GM23338 (cell line): ENCODE measurements around the gene LHB.
"Not testable (repeated sequence)": the region's sequence is repeated elsewhere in the genome, so short reads cannot be mapped to it uniquely, and the experiment has no call there.

Experiments
- CREB1 ChIP-seq: fragments of 250-450 bp; sonication (Bioruptor Pico); IDR thresholded peaks from 2 replicates; pipeline ENCODE4 v1.5.0; 2020; ENCODE audit warnings: low read depth, mild to moderate bottlenecking, moderate library complexity
- ETS1 ChIP-seq: IDR thresholded peaks from 2 replicates; pipeline ENCODE4 v1.6.1; 2016; ENCODE audit warnings: antibody characterized with exemption
- EZH2 ChIP-seq: fragments of 200-600 bp; sonication (generic); IDR thresholded peaks from one replicate; pipeline ENCODE4 v1.8.0; 2017; ENCODE audit warnings: antibody characterized with exemption, mild to moderate bottlenecking, low read depth; ENCODE audit not compliant: unreplicated experiment
- EZH2phosphoT487 ChIP-seq: fragments of 200-600 bp; sonication (generic); IDR thresholded peaks from one replicate; pipeline ENCODE4 v1.8.1; 2018; ENCODE audit warnings: antibody characterized with exemption; ENCODE audit not compliant: unreplicated experiment
- JUNB ChIP-seq: IDR thresholded peaks from one replicate; pipeline ENCODE4 v1.6.1; 2016; ENCODE audit warnings: antibody characterized with exemption; ENCODE audit not compliant: unreplicated experiment
- NANOG ChIP-seq: IDR thresholded peaks from 2 replicates; pipeline ENCODE4 v1.6.1; 2016; ENCODE audit warnings: antibody characterized with exemption, borderline replicate concordance
- POLR2AphosphoS5 ChIP-seq: IDR thresholded peaks from 2 replicates; pipeline ENCODE4 v1.6.1; 2016; ENCODE audit warnings: antibody characterized with exemption, low read depth
- STAT1 ChIP-seq: IDR thresholded peaks from one replicate; pipeline ENCODE4 v1.6.1; 2016; ENCODE audit warnings: antibody characterized with exemption; ENCODE audit not compliant: unreplicated experiment
- ZNF114 ChIP-seq: fragments of 250-450 bp; sonication (Bioruptor Pico); IDR thresholded peaks from 2 replicates; pipeline ENCODE4 v1.5.0; 2020; ENCODE audit warnings: mild to moderate bottlenecking, moderate library complexity
- TF ChIP-seq, protein P1 (sequence below), 2 experiments: fragments of 200-600 bp in 1 of 2; sonication (generic) in 1 of 2; conservative IDR thresholded peaks; 2 replicates each; pipeline versions ENCODE4 v1.5.1 to v1.6.1; 2016 to 2017; ENCODE audit warnings: antibody characterized with exemption in 2 of 2, low read depth in 2 of 2, mild to moderate bottlenecking in 2 of 2, moderate library complexity in 1 of 2
- TF ChIP-seq, protein P2 (sequence below): IDR thresholded peaks from one replicate; pipeline ENCODE4 v1.6.1; 2018; ENCODE audit warnings: antibody characterized with exemption; ENCODE audit not compliant: unreplicated experiment

- TF ChIP-seq POLR2AphosphoS5, EZH2, CREB1, JUNB, EZH2phosphoT487, STAT1, ETS1, NANOG, ZNF114: not testable (repeated sequence)
- TF ChIP-seq, protein P1, sequence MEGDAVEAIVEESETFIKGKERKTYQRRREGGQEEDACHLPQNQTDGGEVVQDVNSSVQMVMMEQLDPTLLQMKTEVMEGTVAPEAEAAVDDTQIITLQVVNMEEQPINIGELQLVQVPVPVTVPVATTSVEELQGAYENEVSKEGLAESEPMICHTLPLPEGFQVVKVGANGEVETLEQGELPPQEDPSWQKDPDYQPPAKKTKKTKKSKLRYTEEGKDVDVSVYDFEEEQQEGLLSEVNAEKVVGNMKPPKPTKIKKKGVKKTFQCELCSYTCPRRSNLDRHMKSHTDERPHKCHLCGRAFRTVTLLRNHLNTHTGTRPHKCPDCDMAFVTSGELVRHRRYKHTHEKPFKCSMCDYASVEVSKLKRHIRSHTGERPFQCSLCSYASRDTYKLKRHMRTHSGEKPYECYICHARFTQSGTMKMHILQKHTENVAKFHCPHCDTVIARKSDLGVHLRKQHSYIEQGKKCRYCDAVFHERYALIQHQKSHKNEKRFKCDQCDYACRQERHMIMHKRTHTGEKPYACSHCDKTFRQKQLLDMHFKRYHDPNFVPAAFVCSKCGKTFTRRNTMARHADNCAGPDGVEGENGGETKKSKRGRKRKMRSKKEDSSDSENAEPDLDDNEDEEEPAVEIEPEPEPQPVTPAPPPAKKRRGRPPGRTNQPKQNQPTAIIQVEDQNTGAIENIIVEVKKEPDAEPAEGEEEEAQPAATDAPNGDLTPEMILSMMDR (conservative IDR thresholded peaks at IDR 0.05; ENCODE audit: low read depth in 2 of 2), result not testable (repeated sequence)
- TF ChIP-seq, protein P2, sequence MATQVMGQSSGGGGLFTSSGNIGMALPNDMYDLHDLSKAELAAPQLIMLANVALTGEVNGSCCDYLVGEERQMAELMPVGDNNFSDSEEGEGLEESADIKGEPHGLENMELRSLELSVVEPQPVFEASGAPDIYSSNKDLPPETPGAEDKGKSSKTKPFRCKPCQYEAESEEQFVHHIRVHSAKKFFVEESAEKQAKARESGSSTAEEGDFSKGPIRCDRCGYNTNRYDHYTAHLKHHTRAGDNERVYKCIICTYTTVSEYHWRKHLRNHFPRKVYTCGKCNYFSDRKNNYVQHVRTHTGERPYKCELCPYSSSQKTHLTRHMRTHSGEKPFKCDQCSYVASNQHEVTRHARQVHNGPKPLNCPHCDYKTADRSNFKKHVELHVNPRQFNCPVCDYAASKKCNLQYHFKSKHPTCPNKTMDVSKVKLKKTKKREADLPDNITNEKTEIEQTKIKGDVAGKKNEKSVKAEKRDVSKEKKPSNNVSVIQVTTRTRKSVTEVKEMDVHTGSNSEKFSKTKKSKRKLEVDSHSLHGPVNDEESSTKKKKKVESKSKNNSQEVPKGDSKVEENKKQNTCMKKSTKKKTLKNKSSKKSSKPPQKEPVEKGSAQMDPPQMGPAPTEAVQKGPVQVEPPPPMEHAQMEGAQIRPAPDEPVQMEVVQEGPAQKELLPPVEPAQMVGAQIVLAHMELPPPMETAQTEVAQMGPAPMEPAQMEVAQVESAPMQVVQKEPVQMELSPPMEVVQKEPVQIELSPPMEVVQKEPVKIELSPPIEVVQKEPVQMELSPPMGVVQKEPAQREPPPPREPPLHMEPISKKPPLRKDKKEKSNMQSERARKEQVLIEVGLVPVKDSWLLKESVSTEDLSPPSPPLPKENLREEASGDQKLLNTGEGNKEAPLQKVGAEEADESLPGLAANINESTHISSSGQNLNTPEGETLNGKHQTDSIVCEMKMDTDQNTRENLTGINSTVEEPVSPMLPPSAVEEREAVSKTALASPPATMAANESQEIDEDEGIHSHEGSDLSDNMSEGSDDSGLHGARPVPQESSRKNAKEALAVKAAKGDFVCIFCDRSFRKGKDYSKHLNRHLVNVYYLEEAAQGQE, result not testable (repeated sequence)
Observed at GRCh38 chr19:49018388-49019241, 1.7 kb upstream of the LHB start.
